H1 (cell line): ENCODE measurements around the gene MEIOSIN. TPM values are rescaled to one million over a fixed set of nuclear protein-coding genes. Genes with fewer than 3 reads are reported as not detected.
A peak's percentile ranks its signal among the peaks of the same experiment; 100 is the strongest.

Experiments
- CTCF ChIA-PET: fragments of 300-600 bp; sonication (Branson Sonifier 250); formaldehyde crosslinking; loops from one replicate; lab custom pipeline; 2021; ENCODE audit not compliant: partially characterized antibody; lab: Charles Lee
- POLR2A ChIA-PET: fragments of 300-600 bp; sonication (Branson Sonifier 250); formaldehyde crosslinking; loops from one replicate; lab custom pipeline; 2021; ENCODE audit warnings: inconsistent platforms; ENCODE audit not compliant: partially characterized antibody; lab: Charles Lee
- DNase-seq, 2 experiments: peaks; one replicate each; pipeline versions ENCODE4 v3.0.0 to v3.0.0-alpha.2; 2010 to 2022; ENCODE audit warnings: low spot score in 2 of 2, low read depth in 1 of 2, mixed read lengths in 1 of 2
- FAIRE-seq: peaks from 2 replicates; lab custom pipeline; 2011; peaks lifted over from hg19 to GRCh38; lab: Jason Lieb, UNC
- H2AFZ ChIP-seq: 2 replicates; pipeline ENCODE4 v1.8.1; 2012; ENCODE audit warnings: low read length, inconsistent platforms
- H2AK5ac ChIP-seq: 2 replicates; pipeline ENCODE4 v1.6.1; 2013; ENCODE audit warnings: low read depth, low read length
- H2BK120ac ChIP-seq: replicated peaks from 2 replicates; pipeline ENCODE3; 2013; ENCODE audit warnings: low read depth, low read length, inconsistent platforms
- H2BK12ac ChIP-seq: 2 replicates; pipeline ENCODE4 v1.6.1; 2013; ENCODE audit warnings: low read depth, low read length
- H2BK15ac ChIP-seq: 2 replicates; pipeline ENCODE4 v1.6.1; 2013; ENCODE audit warnings: low read length
- H2BK20ac ChIP-seq: 2 replicates; pipeline ENCODE4 v1.6.1; 2013; ENCODE audit warnings: low read length
- H2BK5ac ChIP-seq: 2 replicates; pipeline ENCODE4 v1.6.1; 2013; ENCODE audit warnings: low read depth, low read length
- H3K14ac ChIP-seq: 2 replicates; pipeline ENCODE4 v1.6.1; 2013; ENCODE audit warnings: inconsistent platforms; ENCODE audit not compliant: insufficient read length
- H3K18ac ChIP-seq: 2 replicates; pipeline ENCODE4 v1.6.1; 2013; ENCODE audit warnings: low read length; ENCODE audit errors: extremely low read depth
- H3K23ac ChIP-seq: 2 replicates; pipeline ENCODE4 v1.6.1; 2013; ENCODE audit warnings: inconsistent platforms; ENCODE audit not compliant: insufficient read length
- H3K23me2 ChIP-seq: 2 replicates; pipeline ENCODE4 v1.6.1; 2013; ENCODE audit warnings: low read depth, low read length
- H3K27ac ChIP-seq: 2 replicates; pipeline ENCODE4 v1.6.1; 2011; ENCODE audit warnings: low read depth, low read length, inconsistent platforms
- H3K27me3 ChIP-seq, 4 experiments: replicated peaks in 1 of 4; 1 replicate in 1 of 4; 2 replicates in 3 of 4; pipeline versions ENCODE4 v1.6.1 to v1.8.1; 2011 to 2013; ENCODE audit warnings: low read length in 3 of 4, mild to moderate bottlenecking in 3 of 4, inconsistent platforms in 2 of 4, mixed read lengths in 2 of 4, moderate library complexity in 1 of 4; ENCODE audit not compliant: control insufficient read depth in 3 of 4, insufficient read depth in 3 of 4; ENCODE audit errors: extremely low read depth in 1 of 4
- H3K36me3 ChIP-seq, 4 experiments: 2 replicates each; pipeline versions ENCODE4 v1.6.1 to v1.8.1; 2011 to 2013; ENCODE audit warnings: mild to moderate bottlenecking in 4 of 4, low read length in 3 of 4, moderate library complexity in 2 of 4, control low read depth in 1 of 4, inconsistent platforms in 1 of 4; ENCODE audit not compliant: insufficient read depth in 4 of 4, control insufficient read depth in 2 of 4
- H3K4ac ChIP-seq: replicated peaks from 2 replicates; pipeline ENCODE3; 2013; ENCODE audit warnings: low read length, low read depth, mixed read lengths, inconsistent platforms; ENCODE audit not compliant: insufficient read length
- H3K4me1 ChIP-seq, 4 experiments: replicated peaks in 1 of 4; 1 replicate in 1 of 4; 2 replicates in 3 of 4; pipeline versions ENCODE4 v1.6.1 to v1.8.1; 2011 to 2013; ENCODE audit warnings: low read length in 3 of 4, inconsistent platforms in 2 of 4, mixed read lengths in 1 of 4; ENCODE audit not compliant: insufficient read depth in 4 of 4, control insufficient read depth in 3 of 4
- H3K4me2 ChIP-seq, 2 experiments: 2 replicates each; pipeline versions ENCODE4 v1.6.1 to v1.8.1; 2011 to 2013; ENCODE audit warnings: low read depth in 2 of 2, low read length in 2 of 2, control low read depth in 1 of 2, inconsistent platforms in 1 of 2, mild to moderate bottlenecking in 1 of 2; ENCODE audit not compliant: insufficient read depth in 1 of 2
- H3K4me3 ChIP-seq, 4 experiments: fragments of 200-600, 300-600 bp in 1 of 4; sonication (generic), shearing (Covaris generic), sonication (Bioruptor Twin) in 1 of 4; 2 replicates each; pipeline versions ENCODE4 v1.5.1 to v1.8.1; 2011 to 2016; ENCODE audit warnings: low read length in 4 of 4, low read depth in 3 of 4, control low read depth in 2 of 4, inconsistent platforms in 2 of 4, mild to moderate bottlenecking in 2 of 4, mixed read lengths in 1 of 4, moderate library complexity in 1 of 4; ENCODE audit not compliant: insufficient read depth in 2 of 4; ENCODE audit errors: extremely low read depth in 1 of 4
- H3K56ac ChIP-seq: replicated peaks from 2 replicates; pipeline ENCODE3; 2013; ENCODE audit warnings: low read depth, mild to moderate bottlenecking, mixed read lengths, low read length, inconsistent platforms; ENCODE audit not compliant: insufficient read length
- H3K79me1 ChIP-seq: 2 replicates; pipeline ENCODE4 v1.6.1; 2013; ENCODE audit warnings: low read depth, low read length, control low read depth
- H3K79me2 ChIP-seq, 2 experiments: 2 replicates each; pipeline versions ENCODE4 v1.6.1 to v1.8.1; 2012 to 2013; ENCODE audit warnings: low read length in 2 of 2, mild to moderate bottlenecking in 2 of 2, inconsistent platforms in 1 of 2; ENCODE audit not compliant: insufficient read depth in 2 of 2, control insufficient read depth in 1 of 2
- H3K9ac ChIP-seq, 4 experiments: replicated peaks in 1 of 4; 1 replicate in 1 of 4; 2 replicates in 3 of 4; pipeline versions ENCODE4 v1.6.1 to v1.8.1; 2011 to 2013; ENCODE audit warnings: low read depth in 3 of 4, low read length in 3 of 4, control low read depth in 2 of 4, mild to moderate bottlenecking in 2 of 4, moderate library complexity in 2 of 4, inconsistent platforms in 1 of 4; ENCODE audit errors: extremely low read depth in 1 of 4
- H3K9me3 ChIP-seq, 2 experiments: 2 replicates each; pipeline versions ENCODE4 v1.6.1 to v1.8.1; 2012 to 2013; ENCODE audit warnings: mild to moderate bottlenecking in 2 of 2, moderate library complexity in 2 of 2, control low read depth in 1 of 2, inconsistent platforms in 1 of 2, low read depth in 1 of 2, low read length in 1 of 2, mixed read lengths in 1 of 2; ENCODE audit not compliant: insufficient read depth in 2 of 2
- H4K20me1 ChIP-seq, 2 experiments: replicated peaks in 1 of 2; 2 replicates each; pipeline versions ENCODE3 to v1.8.1; 2011 to 2013; ENCODE audit warnings: inconsistent platforms in 2 of 2, low read length in 2 of 2, mild to moderate bottlenecking in 1 of 2; ENCODE audit not compliant: insufficient read depth in 2 of 2, control insufficient read depth in 1 of 2
- H4K5ac ChIP-seq: 2 replicates; pipeline ENCODE4 v1.6.1; 2013; ENCODE audit warnings: low read length, low read depth, mixed read lengths, inconsistent platforms; ENCODE audit not compliant: insufficient read length
- H4K8ac ChIP-seq: 2 replicates; pipeline ENCODE4 v1.8.0; 2013; ENCODE audit warnings: mild to moderate bottlenecking, moderate library complexity, low read length, inconsistent platforms; ENCODE audit not compliant: insufficient read depth; ENCODE audit errors: extremely low read depth
- H4K91ac ChIP-seq: replicated peaks from 2 replicates; pipeline ENCODE3; 2013; ENCODE audit warnings: low read length, mixed read lengths, inconsistent platforms; ENCODE audit not compliant: insufficient read length
- BACH1 ChIP-seq: IDR thresholded peaks from 2 replicates; pipeline ENCODE4 v1.6.1; 2012; ENCODE audit warnings: low read length, improper control_type of control experiment
- CBX5 ChIP-seq: fragments of 300-800, 300-1000 bp; sonication (generic); IDR thresholded peaks from 2 replicates; pipeline ENCODE4 v1.7.1; 2016; ENCODE audit warnings: antibody characterized with exemption, low read length, low read depth
- KDM4A ChIP-seq: IDR thresholded peaks from one replicate; pipeline ENCODE4 v1.7.1; 2012; ENCODE audit warnings: low read depth, mild to moderate bottlenecking, moderate library complexity, low read length, inconsistent platforms; ENCODE audit not compliant: severe bottlenecking
- KDM5A ChIP-seq: fragments of 200-600 bp; IDR thresholded peaks from 2 replicates; pipeline ENCODE4 v1.7.1; 2012; ENCODE audit warnings: mild to moderate bottlenecking, low read length, inconsistent platforms, mixed read lengths
- NANOG ChIP-seq: IDR thresholded peaks from 2 replicates; pipeline ENCODE4 v1.6.1; 2011; ENCODE audit warnings: low read length, low read depth, mild to moderate bottlenecking, inconsistent platforms; ENCODE audit not compliant: insufficient read depth, poor library complexity, severe bottlenecking
- PHF8 ChIP-seq: fragments of 200-600 bp; sonication (generic); conservative IDR thresholded peaks from 2 replicates; pipeline ENCODE4 v1.7.1; 2012; ENCODE audit warnings: low read depth, mild to moderate bottlenecking, inconsistent platforms, low read length, moderate library complexity
- SAP30 ChIP-seq: fragments of 300-600 bp; sonication (generic); IDR thresholded peaks from 2 replicates; pipeline ENCODE4 v1.7.1; 2012; ENCODE audit warnings: low read length, moderate library complexity, mild to moderate bottlenecking, inconsistent platforms; ENCODE audit not compliant: insufficient read depth, insufficient replicate concordance
- SP2 ChIP-seq: IDR thresholded peaks from 2 replicates; pipeline ENCODE4 v1.6.1; 2012; ENCODE audit warnings: mild to moderate bottlenecking, low read length, inconsistent platforms
- SUZ12 ChIP-seq: fragments of 200-600 bp; sonication (generic); IDR thresholded peaks from 2 replicates; pipeline ENCODE4 v1.6.1; 2012; ENCODE audit warnings: mild to moderate bottlenecking, inconsistent platforms, low read length, moderate library complexity, mixed read lengths
- WGBS, 2 experiments: shearing (Covaris generic) in 1 of 2; methylation state at CpG; one replicate each; pipeline versions ENCODE4 v1.1.6 to v1.1.7; 2013 to 2015; ENCODE audit warnings: low lambda C conversion rate in 2 of 2, mixed read lengths in 2 of 2, inconsistent platforms in 1 of 2, low coverage in 1 of 2, missing lambda C conversion rate in 1 of 2; ENCODE audit not compliant: insufficient replicate concordance in 2 of 2, insufficient coverage in 1 of 2, insufficient read length in 1 of 2; ENCODE audit errors: extremely low coverage in 1 of 2, missing lambda C conversion rate in 1 of 2; 5-methylcytosine and 5-hydroxymethylcytosine counted together
- polyA plus RNA-seq, 7 experiments: library from polyadenylated mRNA; depleted of rRNA in 3 of 7; stranded (reverse) in 5 of 7; unstranded in 2 of 7; fragments of >200 nt in 5 of 7; fragments of 200-250 nt in 2 of 7; gene quantifications; 1 replicate in 5 of 7; 2 replicates in 1 of 7; 4 replicates in 1 of 7; pipeline versions ENCODE4 v1.2.1 to v1.2.3, GENCODE V29; 2011 to 2013; ENCODE audit warnings: missing spikeins in 2 of 7, mixed read lengths in 2 of 7
- total RNA-seq: library from RNA; stranded (reverse); fragmentation: NEBNext Ultra II Directional; extraction: Animal tissue kit (Norgen Biotek cat#: 25700); gene quantifications from 2 replicates; pipeline ENCODE4 v1.2.1, GENCODE V29; 2021

MEIOSIN gene
- total and polyA plus RNA-seq, 2 of the 8 experiments (the other 6 are each of a cell fraction or from before 2014, with no cell fraction given): 0.11 TPM; not detected in 1

DNA sequence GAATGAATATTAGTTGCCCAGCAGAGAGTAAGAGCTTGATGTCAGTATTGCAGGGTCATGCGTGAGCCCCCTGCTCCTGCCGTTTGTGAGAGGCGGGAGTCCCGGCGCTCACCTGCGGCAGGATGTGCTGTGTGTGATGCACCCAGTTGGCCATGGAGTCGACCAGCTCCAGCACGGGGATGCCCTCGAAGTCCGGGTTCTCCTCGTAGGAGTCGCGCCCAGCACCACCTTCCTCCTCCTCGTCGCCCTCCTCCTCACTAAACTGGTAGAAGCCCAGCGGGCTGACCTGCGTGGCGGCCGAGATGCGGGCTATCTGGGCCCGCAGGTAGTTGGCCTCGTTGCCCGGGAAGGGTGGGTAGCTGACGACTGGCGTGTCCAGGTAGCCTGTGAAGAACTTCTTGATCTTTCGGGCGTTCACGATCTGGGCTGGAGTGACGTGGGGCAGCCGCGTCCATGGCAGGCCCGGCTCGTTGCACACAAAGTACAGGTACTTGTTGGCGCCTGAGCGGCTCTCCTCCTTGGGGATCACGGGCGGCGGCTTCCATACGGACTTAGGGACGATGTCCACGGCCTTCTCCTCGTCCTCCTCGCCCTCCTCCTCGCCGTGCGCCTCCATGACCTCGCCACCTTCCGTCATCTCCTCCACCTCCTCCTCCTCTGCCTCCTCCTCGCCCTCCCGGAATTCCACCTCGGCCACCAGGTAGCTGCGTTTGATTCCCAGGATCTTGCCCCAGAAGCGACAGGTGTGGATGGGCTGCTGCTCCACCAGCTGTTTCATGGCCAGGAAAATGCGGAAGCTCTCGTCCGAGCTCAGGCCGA is 71.1 kb downstream of the MEIOSIN start:
- no peak overlapping the region for H3K14ac ChIP-seq
- 0 out of 2 replicates have a peak overlapping the region, but pooled peaks have one; percentile 72 for H2BK15ac ChIP-seq
- no peak overlapping the region for H3K4ac ChIP-seq
- no peak overlapping the region for H2BK120ac ChIP-seq
- ChIA-PET POLR2A (interaction anchor here (0.7 to 9.8 kb wide), 7 partner anchors 10 to 36 kb away, joined by 3 to 106 read pairs (median 4); partner anchors contain the start of genes DMPK, DMWD, RSPH6A and SIX5), CTCF (interaction anchor here (0.6 to 9.4 kb wide), 8 partner anchors 9 to 113 kb away, joined by 3 to 107 read pairs (median 4); partner anchors contain the start of gene RSPH6A)
- no peak overlapping the region for H4K5ac ChIP-seq
- H4K8ac ChIP-seq: peak overlapping the region; percentile 9; the same call in 1 of the 2 replicates
- H2AFZ ChIP-seq: no peak overlapping the region
- H2BK5ac ChIP-seq: no peak overlapping the region
- H3K79me1 ChIP-seq: no peaks in the 10 kb centered on the region
- 91% methylated on average over 45 of the region's 57 CpGs; no CpG with 5 or more reads in 1 of the 2 experiments for WGBS, 2 experiments
- H2BK20ac ChIP-seq: no peak overlapping the region
- TF ChIP-seq NANOG (no peak), KDM5A (no peak), BACH1 (no peak), SAP30 (no peak), SUZ12 (no peak), KDM4A (no peak), CBX5 (no peak), SP2 (no peak), PHF8 (no peak)
- no peaks in the 10 kb centered on the region for H4K20me1 ChIP-seq
- no peak overlapping the region for H4K91ac ChIP-seq
- H3K27ac ChIP-seq: no peak overlapping the region
- H3K23ac ChIP-seq: no peak overlapping the region
- no peaks in the 10 kb centered on the region; the same call in 1 of the 2 replicates for H3K23me2 ChIP-seq
- 0 out of 2 replicates have a peak overlapping the region, but pooled peaks have one; percentile 60 for H2BK12ac ChIP-seq
- H3K56ac ChIP-seq: no peak overlapping the region
- H3K4me2 ChIP-seq: no peak overlapping the region
- H3K4me1 ChIP-seq: peaks cover 0 to 4% (median 0%) of the 10 kb centered on the region in 4 experiments; a peak in 3 of 7 replicates
- no peak overlapping the region for H3K18ac ChIP-seq
- DNase-seq (no peak), FAIRE-seq (no peak)
- H3K79me2 ChIP-seq: no peaks in the 10 kb centered on the region
- H2AK5ac ChIP-seq: no peak overlapping the region
- no peak overlapping the region for H3K4me3 ChIP-seq
- no peaks in the 10 kb centered on the region; a peak in 1 of 4 replicates for H3K9me3 ChIP-seq
- peaks cover 0 to 2% (median 0%) of the 10 kb centered on the region in 4 experiments; a peak in 3 of 7 replicates for H3K27me3 ChIP-seq
- H3K36me3 ChIP-seq: no peaks in the 10 kb centered on the region
- no peak overlapping the region for H3K9ac ChIP-seq
